H9 (cell line): ENCODE results near the gene SARNP. TPM values are rescaled to one million over a fixed set of nuclear protein-coding genes. Genes with fewer than 3 reads are reported as not detected.

Experiments used
- DNase-seq: peaks from one replicate; pipeline ENCODE4 v3.0.0-alpha.2; 2017
- H2AFZ ChIP-seq: one replicate; pipeline ENCODE4 v1.6.1; 2013; ENCODE audit warnings: mild to moderate bottlenecking, low read length, control low read depth, moderate library complexity
- H2AK5ac ChIP-seq: 2 replicates; pipeline ENCODE4 v1.6.1; 2013; ENCODE audit warnings: low read length, control low read depth, mixed read lengths; ENCODE audit not compliant: insufficient read length
- H2BK120ac ChIP-seq: one replicate; pipeline ENCODE4 v1.6.1; 2013; ENCODE audit warnings: low read depth, mild to moderate bottlenecking, low read length, control low read depth, inconsistent platforms; ENCODE audit not compliant: poor library complexity, severe bottlenecking
- H2BK12ac ChIP-seq: 2 replicates; pipeline ENCODE4 v1.6.1; 2013; ENCODE audit warnings: low read length, control low read depth, mixed read lengths, low read depth; ENCODE audit not compliant: insufficient read length
- H2BK15ac ChIP-seq: 2 replicates; pipeline ENCODE4 v1.6.1; 2013; ENCODE audit warnings: low read depth, low read length, control low read depth
- H2BK20ac ChIP-seq: one replicate; pipeline ENCODE4 v1.6.1; 2013; ENCODE audit warnings: low read depth, mild to moderate bottlenecking, low read length, control low read depth, inconsistent platforms; ENCODE audit not compliant: poor library complexity, severe bottlenecking
- H2BK5ac ChIP-seq: 2 replicates; pipeline ENCODE4 v1.6.1; 2013; ENCODE audit warnings: low read length, control low read depth, mixed read lengths; ENCODE audit not compliant: insufficient read length
- H3K14ac ChIP-seq: 2 replicates; pipeline ENCODE4 v1.6.1; 2013; ENCODE audit warnings: low read length, control low read depth; ENCODE audit not compliant: insufficient read depth
- H3K18ac ChIP-seq: 2 replicates; pipeline ENCODE4 v1.6.1; 2013; ENCODE audit warnings: low read depth, mild to moderate bottlenecking, mixed read lengths, low read length, control low read depth; ENCODE audit not compliant: insufficient read length
- H3K23ac ChIP-seq: 2 replicates; pipeline ENCODE4 v1.6.1; 2013; ENCODE audit warnings: low read length, control low read depth, mixed read lengths, low read depth; ENCODE audit not compliant: insufficient read length
- H3K23me2 ChIP-seq: 2 replicates; pipeline ENCODE4 v1.6.1; 2013; ENCODE audit warnings: low read depth, mild to moderate bottlenecking, mixed read lengths, low read length, control low read depth; ENCODE audit not compliant: insufficient read length, poor library complexity, severe bottlenecking
- H3K27ac ChIP-seq: 2 replicates; pipeline ENCODE4 v1.5.1; 2013; ENCODE audit warnings: low read length, control low read depth, mixed read lengths, low read depth; ENCODE audit not compliant: insufficient read length
- H3K27me3 ChIP-seq: 2 replicates; pipeline ENCODE4 v1.6.1; 2013; ENCODE audit warnings: low read length, control low read depth, inconsistent platforms; ENCODE audit not compliant: insufficient read depth
- H3K4ac ChIP-seq: 2 replicates; pipeline ENCODE4 v1.6.1; 2013; ENCODE audit warnings: low read depth, mild to moderate bottlenecking, control low read depth, inconsistent platforms, low read length, moderate library complexity
- H3K4me1 ChIP-seq: 2 replicates; pipeline ENCODE4 v1.6.1; 2013; ENCODE audit warnings: low read length, control low read depth, inconsistent platforms; ENCODE audit not compliant: insufficient read depth
- H3K4me2 ChIP-seq: 2 replicates; pipeline ENCODE4 v1.6.1; 2013; ENCODE audit warnings: low read length, control low read depth, mixed read lengths; ENCODE audit not compliant: insufficient read length, insufficient read depth
- H3K56ac ChIP-seq: 2 replicates; pipeline ENCODE4 v1.6.1; 2013; ENCODE audit warnings: low read depth, mild to moderate bottlenecking, mixed read lengths, low read length, control low read depth; ENCODE audit not compliant: insufficient read length
- H3K79me1 ChIP-seq: 2 replicates; pipeline ENCODE4 v1.6.1; 2013; ENCODE audit warnings: low read depth, mild to moderate bottlenecking, moderate library complexity, low read length, control low read depth, inconsistent platforms; ENCODE audit not compliant: insufficient read depth, poor library complexity, severe bottlenecking
- H3K79me2 ChIP-seq: 2 replicates; pipeline ENCODE4 v1.6.1; 2013; ENCODE audit warnings: low read length, control low read depth, inconsistent platforms; ENCODE audit not compliant: insufficient read depth
- H3K9ac ChIP-seq: 2 replicates; pipeline ENCODE4 v1.6.1; 2013; ENCODE audit warnings: low read length, control low read depth, mixed read lengths; ENCODE audit not compliant: insufficient read length; ENCODE audit errors: extremely low read depth
- H3K9me3 ChIP-seq: one replicate; pipeline ENCODE4 v1.6.1; 2013; ENCODE audit warnings: low read depth, low read length, inconsistent platforms; ENCODE audit not compliant: control insufficient read depth
- H3T11ph ChIP-seq: one replicate; pipeline ENCODE4 v1.6.1; 2013; ENCODE audit warnings: mild to moderate bottlenecking, low read length, control low read depth, inconsistent platforms
- H4K20me1 ChIP-seq: one replicate; pipeline ENCODE4 v1.6.1; 2013; ENCODE audit not compliant: control insufficient read depth, insufficient read length, insufficient read depth
- H4K5ac ChIP-seq: 2 replicates; pipeline ENCODE4 v1.6.1; 2013; ENCODE audit warnings: low read depth, mild to moderate bottlenecking, mixed read lengths, low read length, control low read depth; ENCODE audit not compliant: insufficient read length
- H4K8ac ChIP-seq: replicated peaks from 2 replicates; pipeline ENCODE4 v1.6.1; 2013; ENCODE audit warnings: low read length, control low read depth, mixed read lengths, low read depth; ENCODE audit not compliant: insufficient read length
- H4K91ac ChIP-seq: 2 replicates; pipeline ENCODE4 v1.6.1; 2013; ENCODE audit warnings: low read depth, mild to moderate bottlenecking, moderate library complexity, mixed read lengths, low read length, control low read depth; ENCODE audit not compliant: insufficient read length
- H3K27ac Mint-ChIP-seq, 3 experiments: 2 replicates in 2 of 3; 3 replicates in 1 of 3; pipeline ENCODE4 v1.8.0; 2020 to 2021; ENCODE audit warnings: mixed read lengths in 3 of 3, mild to moderate bottlenecking in 1 of 3, moderate library complexity in 1 of 3
- H3K27me3 Mint-ChIP-seq: 2 replicates; pipeline ENCODE4 v1.8.0; 2021; ENCODE audit warnings: low read depth, mild to moderate bottlenecking, moderate library complexity, mixed read lengths
- H3K36me3 Mint-ChIP-seq, 3 experiments: 2 replicates in 2 of 3; 3 replicates in 1 of 3; pipeline ENCODE4 v1.8.0; 2020 to 2021; ENCODE audit warnings: low read depth in 3 of 3, mixed read lengths in 3 of 3; ENCODE audit not compliant: insufficient read depth in 1 of 3
- H3K4me1 Mint-ChIP-seq, 2 experiments: 2 replicates each; pipeline ENCODE4 v1.8.0; 2020; ENCODE audit warnings: mixed read lengths in 2 of 2
- H3K4me3 Mint-ChIP-seq, 2 experiments: 2 replicates in 1 of 2; 3 replicates in 1 of 2; pipeline ENCODE4 v1.8.0; 2020 to 2021; ENCODE audit warnings: mild to moderate bottlenecking in 2 of 2, mixed read lengths in 2 of 2, moderate library complexity in 1 of 2
- H3K9me3 Mint-ChIP-seq, 2 experiments: 2 replicates in 1 of 2; 3 replicates in 1 of 2; pipeline ENCODE4 v1.8.0; 2020; ENCODE audit warnings: mild to moderate bottlenecking in 2 of 2, mixed read lengths in 2 of 2, moderate library complexity in 1 of 2
- WGBS: extraction: QIAGEN DNeasy Blood & Tissue Kit; methylation state at CpG from one replicate; pipeline ENCODE4 v1.1.7; 2013; ENCODE audit warnings: missing lambda C conversion rate, low lambda C conversion rate, mixed read lengths; ENCODE audit not compliant: insufficient read length; ENCODE audit errors: extremely low coverage; 5-methylcytosine and 5-hydroxymethylcytosine counted together
- total RNA-seq: library from RNA; stranded (reverse); gene quantifications from 2 replicates; pipeline ENCODE4 v1.2.1, GENCODE V29; 2021
- TF ChIP-seq, protein P1 (sequence below): fragments of 200-600 bp; sonication (generic); conservative IDR thresholded peaks from 3 replicates; pipeline ENCODE4 v1.8.0; 2021; ENCODE audit warnings: antibody characterized with exemption, mild to moderate bottlenecking

Gene SARNP
- total RNA-seq, 1 experiment from 2014 or later = 127 TPM

DNA sequence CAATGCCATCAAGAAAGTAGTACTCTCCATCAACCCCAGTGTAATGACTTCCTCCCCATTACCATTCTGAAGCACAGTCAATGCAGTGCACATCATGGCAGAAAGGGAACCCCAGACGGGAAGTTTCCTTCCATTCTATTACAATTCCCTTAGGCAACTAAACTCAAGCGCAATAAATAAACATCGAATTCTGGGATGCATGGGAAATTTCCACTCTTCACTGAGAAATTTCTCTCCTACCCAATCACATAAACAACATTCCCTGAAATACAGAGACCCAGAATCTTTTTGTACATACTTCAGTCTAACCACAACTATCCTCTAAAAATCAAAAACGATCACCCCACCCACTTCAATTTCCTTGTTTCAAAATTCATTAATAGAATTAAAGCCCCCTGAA lies 20.0 kb downstream of the SARNP start:
- Mint-ChIP-seq H3K36me3 (peaks cover 33 to 85% (median 79%) of the 10 kb centered on the region in 3 experiments), H3K9me3 (no peaks in the 10 kb centered on the region)
- WGBS = 100% methylated on average over 1 of the region's 4 CpGs

More for the DNA sequence above, 20.0 kb downstream of the SARNP start:
- no peak overlapping the region for H3K14ac ChIP-seq
- no peaks in the 10 kb centered on the region for H3K9me3 ChIP-seq
- no peak overlapping the region for H4K8ac ChIP-seq
- H2BK12ac ChIP-seq = no peak overlapping the region
- no peaks in the 10 kb centered on the region for H3K27me3 ChIP-seq
- Mint-ChIP-seq H3K27me3 (no peaks in the 10 kb centered on the region), H3K27ac (peak overlapping the region in 2 of 3 experiments; percentile 39 to 49; a peak in 3 of 7 replicates), H3K4me1 (peaks cover 6 to 7% of the 10 kb centered on the region in 2 experiments; a peak in 3 of 4 replicates), H3K4me3 (no peak overlapping the region; a peak in 1 of 5 replicates)
- H3K27ac ChIP-seq = no peak overlapping the region
- DNase-seq = no peak
- no peak overlapping the region for H4K5ac ChIP-seq
- no peak overlapping the region for H2AK5ac ChIP-seq
- H2BK15ac ChIP-seq = no peak overlapping the region
- no peak overlapping the region for H2BK20ac ChIP-seq
- no peak overlapping the region for H2BK5ac ChIP-seq
- no peak overlapping the region for H4K91ac ChIP-seq
- no peak overlapping the region for H3K4ac ChIP-seq
- TF ChIP-seq, protein P1, sequence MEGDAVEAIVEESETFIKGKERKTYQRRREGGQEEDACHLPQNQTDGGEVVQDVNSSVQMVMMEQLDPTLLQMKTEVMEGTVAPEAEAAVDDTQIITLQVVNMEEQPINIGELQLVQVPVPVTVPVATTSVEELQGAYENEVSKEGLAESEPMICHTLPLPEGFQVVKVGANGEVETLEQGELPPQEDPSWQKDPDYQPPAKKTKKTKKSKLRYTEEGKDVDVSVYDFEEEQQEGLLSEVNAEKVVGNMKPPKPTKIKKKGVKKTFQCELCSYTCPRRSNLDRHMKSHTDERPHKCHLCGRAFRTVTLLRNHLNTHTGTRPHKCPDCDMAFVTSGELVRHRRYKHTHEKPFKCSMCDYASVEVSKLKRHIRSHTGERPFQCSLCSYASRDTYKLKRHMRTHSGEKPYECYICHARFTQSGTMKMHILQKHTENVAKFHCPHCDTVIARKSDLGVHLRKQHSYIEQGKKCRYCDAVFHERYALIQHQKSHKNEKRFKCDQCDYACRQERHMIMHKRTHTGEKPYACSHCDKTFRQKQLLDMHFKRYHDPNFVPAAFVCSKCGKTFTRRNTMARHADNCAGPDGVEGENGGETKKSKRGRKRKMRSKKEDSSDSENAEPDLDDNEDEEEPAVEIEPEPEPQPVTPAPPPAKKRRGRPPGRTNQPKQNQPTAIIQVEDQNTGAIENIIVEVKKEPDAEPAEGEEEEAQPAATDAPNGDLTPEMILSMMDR = no peak
- no peak overlapping the region for H2BK120ac ChIP-seq
- no peaks in the 10 kb centered on the region for H3K79me2 ChIP-seq
- no peak overlapping the region for H2AFZ ChIP-seq
- no peak overlapping the region for H3K23ac ChIP-seq
- H3K4me2 ChIP-seq = no peak overlapping the region
- H3T11ph ChIP-seq = no peak overlapping the region
- no peaks in the 10 kb centered on the region for H4K20me1 ChIP-seq
- H3K9ac ChIP-seq = no peak overlapping the region
- no peaks in the 10 kb centered on the region for H3K4me1 ChIP-seq
- peaks cover 2% of the 10 kb centered on the region for H3K79me1 ChIP-seq
- no peak overlapping the region for H3K18ac ChIP-seq
- no peaks in the 10 kb centered on the region for H3K23me2 ChIP-seq
- H3K56ac ChIP-seq = no peak overlapping the region
